Activated naive CD4-positive, alpha-beta T cell treated with anti-CD3 and anti-CD28 coated beads, Interleukin-2, amount 10 ng/mL, durations not matched to agents 7 days and 5 days (primary cell): Measurements from ENCODE around the gene ADAMTS15.

Source experiments
- CTCF ChIA-PET: fragments of 350-600 bp; sonication (Branson Sonifier 250); formaldehyde crosslinking; loops from one replicate; lab custom pipeline; 2021; ENCODE audit warnings: antibody characterized with exemption; lab: Charles Lee
- DNase-seq: peaks from one replicate; pipeline ENCODE4 v3.0.0-alpha.2; 2020
- H3K27ac Mint-ChIP-seq: one replicate; pipeline ENCODE4 v1.8.0; 2021; ENCODE audit warnings: mild to moderate bottlenecking, moderate library complexity, mixed read lengths
- H3K27me3 Mint-ChIP-seq: one replicate; pipeline ENCODE4 v1.8.0; 2021; ENCODE audit warnings: mild to moderate bottlenecking, mixed read lengths
- H3K36me3 Mint-ChIP-seq: one replicate; pipeline ENCODE4 v1.8.0; 2021; ENCODE audit warnings: mixed read lengths
- H3K4me1 Mint-ChIP-seq: one replicate; pipeline ENCODE4 v1.8.0; 2021; ENCODE audit warnings: mixed read lengths
- H3K4me3 Mint-ChIP-seq: one replicate; pipeline ENCODE4 v1.8.0; 2021; ENCODE audit warnings: mild to moderate bottlenecking, moderate library complexity, mixed read lengths
- H3K9me3 Mint-ChIP-seq: one replicate; pipeline ENCODE4 v1.8.0; 2021; ENCODE audit warnings: mixed read lengths

Gene ADAMTS15

GRCh38 chr11:130498181-130498580 lies 49.7 kb downstream of the ADAMTS15 start:
- H3K27ac Mint-ChIP-seq: no peak overlapping the region
- H3K27me3 Mint-ChIP-seq: peaks cover 6% of the 10 kb centered on the region
- H3K4me1 Mint-ChIP-seq: no peaks in the 10 kb centered on the region
- H3K36me3 Mint-ChIP-seq: no peaks in the 10 kb centered on the region
- H3K9me3 Mint-ChIP-seq: no peaks in the 10 kb centered on the region
- CTCF ChIA-PET: no interaction called here
- no peak overlapping the region for H3K4me3 Mint-ChIP-seq
- DNase-seq: no peak

GRCh38 chr11:130499828-130500227 lies 51.4 kb downstream of the ADAMTS15 start:
- no peaks in the 10 kb centered on the region for H3K4me1 Mint-ChIP-seq
- H3K27ac Mint-ChIP-seq: no peak overlapping the region
- no peak for DNase-seq
- peaks cover 6% of the 10 kb centered on the region for H3K27me3 Mint-ChIP-seq
- CTCF ChIA-PET: no interaction called here
- H3K36me3 Mint-ChIP-seq: peaks cover under 1% of the 10 kb centered on the region
- H3K9me3 Mint-ChIP-seq: no peaks in the 10 kb centered on the region
- no peak overlapping the region for H3K4me3 Mint-ChIP-seq

GRCh38 chr11:130504317-130504716 lies 55.9 kb downstream of the ADAMTS15 start:
- H3K27me3 Mint-ChIP-seq: peaks cover 5% of the 10 kb centered on the region
- peaks cover 2% of the 10 kb centered on the region for H3K36me3 Mint-ChIP-seq
- CTCF ChIA-PET: no interaction called here
- H3K9me3 Mint-ChIP-seq: peaks cover 18% of the 10 kb centered on the region
- H3K4me1 Mint-ChIP-seq: no peaks in the 10 kb centered on the region
- DNase-seq: no peak
- H3K4me3 Mint-ChIP-seq: no peak overlapping the region
- H3K27ac Mint-ChIP-seq: no peak overlapping the region

GRCh38 chr11:130508913-130509312 lies 60.5 kb downstream of the ADAMTS15 start:
- Mint-ChIP-seq H3K27ac (no peak overlapping the region), H3K27me3 (no peaks in the 10 kb centered on the region), H3K9me3 (peaks cover 18% of the 10 kb centered on the region), H3K4me3 (no peak overlapping the region), H3K4me1 (no peaks in the 10 kb centered on the region), H3K36me3 (peaks cover 2% of the 10 kb centered on the region)
- CTCF ChIA-PET: no interaction called here
- DNase-seq: no peak

GRCh38 chr11:130509942-130510341 lies 61.5 kb downstream of the ADAMTS15 start:
- peaks cover 3% of the 10 kb centered on the region for H3K27me3 Mint-ChIP-seq
- no peak for DNase-seq
- peaks cover under 1% of the 10 kb centered on the region for H3K36me3 Mint-ChIP-seq

GRCh38 chr11:130510407-130511006 lies 62.1 kb downstream of the ADAMTS15 start:
- no peak for DNase-seq
- Mint-ChIP-seq H3K9me3 (peaks cover 18% of the 10 kb centered on the region), H3K4me1 (no peaks in the 10 kb centered on the region), H3K36me3 (no peaks in the 10 kb centered on the region), H3K4me3 (no peak overlapping the region), H3K27ac (no peak overlapping the region), H3K27me3 (peaks cover 3% of the 10 kb centered on the region)
- CTCF ChIA-PET: no interaction called here

More at GRCh38 chr11:130509942-130510341, 61.5 kb downstream of the ADAMTS15 start:
- CTCF ChIA-PET: no interaction called here
- Mint-ChIP-seq H3K9me3 (peaks cover 18% of the 10 kb centered on the region), H3K27ac (no peak overlapping the region), H3K4me3 (no peak overlapping the region), H3K4me1 (no peaks in the 10 kb centered on the region)

GRCh38 chr11:130511765-130512164 lies 63.3 kb downstream of the ADAMTS15 start:
- H3K27me3 Mint-ChIP-seq: peaks cover 3% of the 10 kb centered on the region
- no peak overlapping the region for H3K4me3 Mint-ChIP-seq
- no peaks in the 10 kb centered on the region for H3K36me3 Mint-ChIP-seq
- CTCF ChIA-PET: no interaction called here
- DNase-seq: no peak
- no peak overlapping the region for H3K27ac Mint-ChIP-seq
- no peaks in the 10 kb centered on the region for H3K4me1 Mint-ChIP-seq
- H3K9me3 Mint-ChIP-seq: peaks cover 13% of the 10 kb centered on the region

- Mint-ChIP-seq H3K4me1 (no peaks in the 10 kb centered on the region), H3K9me3 (peaks cover 7% of the 10 kb centered on the region), H3K27ac (no peak overlapping the region), H3K4me3 (no peak overlapping the region), H3K27me3 (peaks cover 3% of the 10 kb centered on the region), H3K36me3 (no peaks in the 10 kb centered on the region)
- DNase-seq: no peak
- CTCF ChIA-PET: no interaction called here
These were observed 64.2 kb downstream of the ADAMTS15 start for GRCh38 chr11:130512662-130513061.

- Mint-ChIP-seq H3K4me1 (no peaks in the 10 kb centered on the region), H3K9me3 (peaks cover 2% of the 10 kb centered on the region), H3K27me3 (peaks cover 3% of the 10 kb centered on the region), H3K36me3 (no peaks in the 10 kb centered on the region), H3K4me3 (no peak overlapping the region), H3K27ac (no peak overlapping the region)
- no peak for DNase-seq
- CTCF ChIA-PET: no interaction called here
These were observed 64.7 kb downstream of the ADAMTS15 start for GRCh38 chr11:130513132-130513531.

- no peak for DNase-seq
- Mint-ChIP-seq H3K4me1 (no peaks in the 10 kb centered on the region), H3K27me3 (peaks cover 3% of the 10 kb centered on the region), H3K27ac (no peak overlapping the region), H3K36me3 (no peaks in the 10 kb centered on the region), H3K4me3 (no peak overlapping the region), H3K9me3 (no peaks in the 10 kb centered on the region)
- CTCF ChIA-PET: no interaction called here
These were observed 65.9 kb downstream of the ADAMTS15 start for GRCh38 chr11:130514316-130514715.

GRCh38 chr11:130514851-130515250 lies 66.4 kb downstream of the ADAMTS15 start:
- no peak overlapping the region for H3K27ac Mint-ChIP-seq
- peaks cover 3% of the 10 kb centered on the region for H3K27me3 Mint-ChIP-seq
- no peak for DNase-seq
- no peaks in the 10 kb centered on the region for H3K9me3 Mint-ChIP-seq
- H3K36me3 Mint-ChIP-seq: no peaks in the 10 kb centered on the region
- no peak overlapping the region for H3K4me3 Mint-ChIP-seq
- no peaks in the 10 kb centered on the region for H3K4me1 Mint-ChIP-seq
- CTCF ChIA-PET: no interaction called here

GRCh38 chr11:130515829-130516553 lies 67.5 kb downstream of the ADAMTS15 start:
- Mint-ChIP-seq H3K27me3 (peaks cover 3% of the 10 kb centered on the region), H3K4me1 (no peaks in the 10 kb centered on the region), H3K36me3 (no peaks in the 10 kb centered on the region), H3K4me3 (no peak overlapping the region), H3K9me3 (no peaks in the 10 kb centered on the region), H3K27ac (no peak overlapping the region)
- CTCF ChIA-PET: no interaction called here
- DNase-seq: no peak

GRCh38 chr11:130516554-130517505 lies 68.4 kb downstream of the ADAMTS15 start:
- H3K4me3 Mint-ChIP-seq: no peak overlapping the region

GRCh38 chr11:130518164-130518680 lies 69.8 kb downstream of the ADAMTS15 start:
- CTCF ChIA-PET: no interaction called here
- Mint-ChIP-seq H3K36me3 (no peaks in the 10 kb centered on the region), H3K27me3 (peaks cover 3% of the 10 kb centered on the region), H3K27ac (no peak overlapping the region), H3K9me3 (no peaks in the 10 kb centered on the region), H3K4me3 (no peak overlapping the region), H3K4me1 (no peaks in the 10 kb centered on the region)
- DNase-seq: no peak

More at GRCh38 chr11:130516554-130517505, 68.4 kb downstream of the ADAMTS15 start:
- Mint-ChIP-seq H3K36me3 (no peaks in the 10 kb centered on the region), H3K4me1 (no peaks in the 10 kb centered on the region), H3K9me3 (no peaks in the 10 kb centered on the region), H3K27ac (no peak overlapping the region), H3K27me3 (peaks cover 3% of the 10 kb centered on the region)
- CTCF ChIA-PET: no interaction called here
- DNase-seq: no peak
